HepG2 (cell line): Measurements from ENCODE around the gene FBXO4. TPM values are rescaled to one million over a fixed set of nuclear protein-coding genes. Genes with fewer than 3 reads are reported as not detected.

Source experiments
- ARNT ChIP-seq: fragments of 450-650 bp; IDR thresholded peaks from 2 replicates; pipeline ENCODE4 v1.6.1; 2017
- ELF3 ChIP-seq: IDR thresholded peaks from 2 replicates; pipeline ENCODE4 v1.6.1; 2016; ENCODE audit warnings: missing genetic modification reagents, missing compliant biosample characterization
- HMGA1 ChIP-seq: sonication (generic); formaldehyde crosslinking; conservative IDR thresholded peaks from 2 replicates; pipeline ENCODE4 v1.4.0; 2020; ENCODE audit warnings: missing genetic modification reagents
- HMGXB4 ChIP-seq, 2 experiments: sonication (generic) in 1 of 2; formaldehyde crosslinking in 1 of 2; IDR thresholded peaks; 2 replicates each; pipeline versions ENCODE4 v1.4.0 to v1.6.1; 2018 to 2020; ENCODE audit warnings: missing genetic modification reagents in 2 of 2, borderline replicate concordance in 1 of 2, low read depth in 1 of 2, mild to moderate bottlenecking in 1 of 2, missing biosample characterization in 1 of 2
- HNF1A ChIP-seq, 2 experiments: sonication (generic) in 1 of 2; formaldehyde crosslinking in 1 of 2; IDR thresholded peaks; 2 replicates each; pipeline versions ENCODE4 v1.4.0 to v1.6.1; 2016 to 2020; ENCODE audit warnings: borderline replicate concordance in 1 of 2, low read depth in 1 of 2, mild to moderate bottlenecking in 1 of 2, missing genetic modification reagents in 1 of 2
- HOMEZ ChIP-seq: IDR thresholded peaks from 2 replicates; pipeline ENCODE4 v1.6.1; 2016; ENCODE audit warnings: low read depth
- ISX ChIP-seq: sonication (generic); formaldehyde crosslinking; conservative IDR thresholded peaks from 2 replicates; pipeline ENCODE4 v1.5.0; 2020; ENCODE audit warnings: missing genetic modification reagents
- YEATS2 ChIP-seq: sonication (generic); formaldehyde crosslinking; IDR thresholded peaks from 2 replicates; pipeline ENCODE4 v1.4.0; 2020; ENCODE audit warnings: missing genetic modification reagents, borderline replicate concordance
- ZNF432 ChIP-seq: sonication (generic); formaldehyde crosslinking; IDR thresholded peaks from 2 replicates; pipeline ENCODE4 v1.5.0; 2020; ENCODE audit warnings: missing genetic modification reagents, mild to moderate bottlenecking, borderline replicate concordance
- ZNF572 ChIP-seq: sonication (generic); formaldehyde crosslinking; IDR thresholded peaks from 2 replicates; pipeline ENCODE4 v1.5.1; 2020; ENCODE audit warnings: mild to moderate bottlenecking, missing genetic modification reagents
- ZNF710 ChIP-seq: sonication (generic); formaldehyde crosslinking; IDR thresholded peaks from 2 replicates; pipeline ENCODE4 v1.5.0; 2020; ENCODE audit warnings: mild to moderate bottlenecking, missing genetic modification reagents, borderline replicate concordance
- ZNF740 ChIP-seq: sonication (generic); formaldehyde crosslinking; IDR thresholded peaks from 2 replicates; pipeline ENCODE4 v1.4.0; 2020; ENCODE audit warnings: missing genetic modification reagents
- ZNF770 ChIP-seq: sonication (generic); formaldehyde crosslinking; IDR thresholded peaks from 2 replicates; pipeline ENCODE4 v1.5.0; 2020; ENCODE audit warnings: mild to moderate bottlenecking, missing genetic modification reagents
- ZNF790 ChIP-seq: sonication (generic); formaldehyde crosslinking; IDR thresholded peaks from 2 replicates; pipeline ENCODE4 v1.8.0; 2022; ENCODE audit warnings: missing genetic modification reagents, mild to moderate bottlenecking, borderline replicate concordance
- polyA plus RNA-seq, 8 experiments: library from polyadenylated mRNA; depleted of rRNA in 3 of 8; stranded (reverse) in 7 of 8; unstranded in 1 of 8; fragments of >200 nt; fragmentation: Illumina TruSeq in 4 of 8; extraction: Trizol in 4 of 8; gene quantifications; 2 replicates each; pipeline versions ENCODE4 v1.2.1 to v1.2.3, GENCODE V29; 2011 to 2016; ENCODE audit warnings: low read depth in 4 of 8, missing spikeins in 1 of 8, mixed read lengths in 1 of 8; ENCODE audit not compliant: insufficient read depth in 1 of 8
- total RNA-seq, 5 experiments: library from RNA; depleted of rRNA; stranded (reverse); fragments of >200 nt; fragmentation: Illumina TruSeq; extraction: Trizol; gene quantifications; 2 replicates each; pipeline ENCODE4 v1.2.3, GENCODE V29; 2016; ENCODE audit warnings: low read depth in 1 of 5

The FBXO4 gene
- total and polyA plus RNA-seq, 2 of the 13 experiments (the other 11 are each of a cell fraction or from before 2014, with no cell fraction given): 5.2 to 16.4 TPM

GRCh38 chr5:41924872-41925554 lies at the start of gene FBXO4 (continued):
- peak; percentile 76; the same call in 1 of the 2 replicates for TF ChIP-seq ZNF790 (CRISPR knock-in tag)
- peak; percentile 74; the same call in 1 of the 2 replicates for TF ChIP-seq HOMEZ (CRISPR knock-in tag)
- TF ChIP-seq HNF1A (IDR thresholded peaks at IDR 0.05; ENCODE audit: low read depth): no peak
- TF ChIP-seq HNF1A (CRISPR knock-in tag; IDR thresholded peaks at IDR 0.05; ENCODE audit: borderline replicate concordance): peak; percentile 85
- TF ChIP-seq HMGA1: no peak
- peak; percentile 35 for TF ChIP-seq ELF3 (CRISPR knock-in tag)
- TF ChIP-seq ARNT: no peak
- TF ChIP-seq ZNF740: no peak
- no peak for TF ChIP-seq ZNF710 (CRISPR knock-in tag)
- no peak for TF ChIP-seq ZNF770 (CRISPR knock-in tag)
- TF ChIP-seq HMGXB4 (CRISPR knock-in tag; IDR thresholded peaks at IDR 0.05; ENCODE audit: borderline replicate concordance in 1 of 2, low read depth in 1 of 2): peak; percentile 98 to 100
- TF ChIP-seq ZNF432 (CRISPR knock-in tag): no peak
- peak; percentile 50; the same call in 1 of the 2 replicates for TF ChIP-seq ISX (CRISPR knock-in tag)
- peak; percentile 93 for TF ChIP-seq YEATS2
- TF ChIP-seq ZNF572: 0 out of 2 replicates have a peak, but pooled peaks have one; percentile 28
